GM18498 (cell line): Measurements from ENCODE around the gene CYP8B1.

Source experiments
- ATAC-seq: cut with Tn5 transposase; IDR thresholded peaks from one replicate; pipeline ENCODE4 v1.9.1; 2021; ENCODE audit warnings: mild to moderate bottlenecking, moderate library complexity; ENCODE audit not compliant: unreplicated experiment

The CYP8B1 gene, protein sequence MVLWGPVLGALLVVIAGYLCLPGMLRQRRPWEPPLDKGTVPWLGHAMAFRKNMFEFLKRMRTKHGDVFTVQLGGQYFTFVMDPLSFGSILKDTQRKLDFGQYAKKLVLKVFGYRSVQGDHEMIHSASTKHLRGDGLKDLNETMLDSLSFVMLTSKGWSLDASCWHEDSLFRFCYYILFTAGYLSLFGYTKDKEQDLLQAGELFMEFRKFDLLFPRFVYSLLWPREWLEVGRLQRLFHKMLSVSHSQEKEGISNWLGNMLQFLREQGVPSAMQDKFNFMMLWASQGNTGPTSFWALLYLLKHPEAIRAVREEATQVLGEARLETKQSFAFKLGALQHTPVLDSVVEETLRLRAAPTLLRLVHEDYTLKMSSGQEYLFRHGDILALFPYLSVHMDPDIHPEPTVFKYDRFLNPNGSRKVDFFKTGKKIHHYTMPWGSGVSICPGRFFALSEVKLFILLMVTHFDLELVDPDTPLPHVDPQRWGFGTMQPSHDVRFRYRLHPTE

DNA sequence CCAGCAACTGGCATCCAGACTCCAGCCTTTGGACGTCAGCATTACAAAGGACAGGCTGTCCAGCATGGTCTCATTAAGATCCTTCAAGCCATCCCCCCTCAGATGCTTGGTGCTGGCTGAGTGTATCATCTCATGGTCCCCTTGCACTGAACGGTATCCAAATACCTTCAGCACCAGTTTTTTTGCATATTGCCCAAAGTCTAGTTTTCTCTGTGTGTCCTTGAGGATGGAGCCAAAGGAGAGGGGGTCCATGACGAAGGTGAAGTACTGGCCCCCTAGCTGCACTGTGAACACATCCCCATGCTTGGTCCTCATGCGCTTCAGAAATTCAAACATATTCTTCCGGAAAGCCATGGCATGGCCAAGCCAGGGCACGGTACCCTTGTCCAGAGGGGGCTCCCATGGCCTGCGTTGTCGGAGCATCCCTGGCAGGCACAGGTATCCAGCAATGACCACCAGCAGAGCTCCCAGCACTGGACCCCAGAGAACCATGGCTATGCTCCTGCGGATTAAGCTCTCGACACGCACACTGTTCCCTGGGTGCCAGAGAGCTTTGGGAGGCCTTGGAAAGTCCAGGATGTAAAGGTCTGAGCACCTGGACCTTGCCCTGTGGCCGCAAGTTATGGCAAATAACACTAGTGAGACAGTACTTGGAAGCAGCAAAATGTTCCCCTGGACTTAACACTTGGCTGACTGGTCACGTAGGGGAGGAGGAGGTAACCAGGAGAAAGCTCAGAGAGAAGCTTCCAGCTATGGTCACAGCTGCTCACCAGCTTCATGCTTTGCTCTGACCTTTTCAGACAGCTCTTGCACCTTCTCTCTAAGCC, at the start of gene CYP8B1:
CYP8B1 (minus strand) TSS at position 555 of the 827 bp plus-strand sequence; CDS start at position 492, 63 bp downstream.
- ATAC-seq = no peak

DNA sequence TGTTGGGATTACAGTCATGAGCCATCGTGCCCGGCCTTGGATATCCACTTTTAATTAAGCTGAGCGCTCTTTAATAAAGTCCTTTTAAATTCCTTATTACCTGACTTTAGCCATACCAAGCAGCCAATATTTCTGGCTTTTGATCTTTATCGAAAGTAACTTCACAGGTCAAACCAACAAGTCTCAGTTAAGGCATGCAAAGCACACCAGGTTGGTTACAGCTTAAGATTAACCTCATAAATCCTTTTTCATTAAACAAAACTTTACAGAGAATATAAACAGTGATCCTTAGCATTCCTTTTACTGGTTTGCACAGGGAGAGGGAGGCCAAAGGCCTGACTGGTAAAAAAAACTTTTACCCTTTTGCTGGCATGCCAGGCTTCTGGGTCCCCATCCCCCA, 47.9 kb upstream of the CYP8B1 start:
- no peak for ATAC-seq

DNA sequence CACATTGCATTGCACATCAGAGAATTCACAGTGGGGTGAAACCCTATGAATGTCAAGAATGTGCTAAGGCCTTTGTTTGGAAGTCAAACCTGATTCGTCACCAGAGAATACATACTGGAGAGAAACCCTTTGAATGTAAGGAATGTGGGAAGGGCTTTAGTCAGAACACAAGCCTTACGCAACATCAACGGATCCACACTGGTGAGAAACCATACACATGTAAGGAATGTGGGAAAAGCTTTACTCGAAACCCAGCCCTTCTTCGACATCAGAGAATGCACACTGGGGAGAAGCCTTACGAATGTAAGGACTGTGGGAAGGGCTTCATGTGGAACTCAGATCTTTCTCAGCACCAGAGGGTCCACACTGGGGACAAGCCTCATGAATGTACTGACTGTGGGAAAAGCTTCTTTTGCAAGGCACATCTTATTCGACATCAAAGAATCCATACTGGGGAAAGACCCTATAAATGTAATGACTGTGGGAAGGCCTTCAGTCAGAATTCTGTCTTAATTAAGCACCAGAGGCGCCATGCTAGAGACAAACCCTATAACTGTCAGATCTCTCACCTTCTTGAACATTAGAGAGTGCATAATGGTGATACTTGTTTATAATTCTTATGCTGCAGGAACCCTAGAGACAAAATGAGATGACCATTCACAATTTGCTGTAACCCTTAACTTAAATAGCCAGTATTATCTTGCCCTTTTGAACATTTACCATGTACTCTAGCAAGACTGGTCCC, 39.3 kb upstream of the CYP8B1 start:
- no peak for ATAC-seq

DNA sequence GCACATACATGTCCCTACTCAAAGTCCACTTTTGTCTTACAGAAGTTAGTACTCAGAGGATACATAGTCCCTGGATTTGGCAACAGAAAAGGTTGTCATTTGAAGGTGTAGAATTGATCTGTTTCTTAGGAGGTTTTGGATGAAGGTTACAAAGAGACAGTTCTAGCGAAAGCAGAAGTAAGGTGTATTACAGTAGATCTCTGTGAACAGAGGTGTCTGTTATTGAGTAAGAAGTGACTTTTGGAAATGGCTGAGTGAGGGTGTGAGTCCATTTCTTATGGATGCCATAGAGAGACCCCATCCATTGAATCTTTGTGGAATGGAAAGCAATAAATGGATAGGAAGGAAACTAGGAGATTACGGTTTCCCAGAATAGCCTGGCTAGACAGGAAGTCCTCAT, 35.9 kb upstream of the CYP8B1 start:
- no peak for ATAC-seq

DNA sequence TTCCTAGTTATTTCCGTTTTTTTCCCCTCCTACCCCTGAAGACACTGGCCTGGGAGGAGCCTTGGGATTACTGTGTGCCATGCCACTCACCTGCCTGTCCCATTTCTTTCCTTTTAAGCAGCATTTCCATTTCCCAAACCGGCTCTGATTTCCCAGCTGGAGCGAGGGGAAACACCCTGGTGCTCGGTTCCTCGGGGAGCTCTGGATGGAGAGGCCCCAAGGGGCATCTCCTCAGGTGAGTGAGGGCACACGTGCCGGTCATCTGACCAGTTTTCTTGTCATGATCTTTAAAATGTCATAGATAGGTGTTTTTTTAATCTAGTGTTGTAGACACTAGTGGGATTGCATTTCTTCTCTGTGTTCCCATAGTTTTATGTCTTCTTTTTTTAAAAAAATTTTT, 33.0 kb upstream of the CYP8B1 start:
- ATAC-seq = no peak

DNA sequence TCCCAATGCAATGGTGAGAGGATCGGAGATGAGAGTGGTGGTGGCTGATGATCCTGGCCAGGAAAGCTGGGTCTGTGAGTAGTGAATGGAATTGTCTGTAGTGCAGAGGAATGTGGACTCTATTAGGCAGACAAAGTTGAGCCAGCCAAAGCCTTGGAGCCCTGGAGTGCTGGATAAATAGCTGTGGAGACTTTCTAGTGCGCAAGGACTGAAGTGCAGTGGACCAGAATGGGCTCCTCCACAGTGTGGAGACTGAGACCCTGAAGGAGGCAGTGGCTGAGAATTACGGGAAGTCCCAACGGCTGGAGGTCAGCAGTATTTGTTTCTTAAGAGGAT, 31.1 kb upstream of the CYP8B1 start:
- no peak for ATAC-seq

DNA sequence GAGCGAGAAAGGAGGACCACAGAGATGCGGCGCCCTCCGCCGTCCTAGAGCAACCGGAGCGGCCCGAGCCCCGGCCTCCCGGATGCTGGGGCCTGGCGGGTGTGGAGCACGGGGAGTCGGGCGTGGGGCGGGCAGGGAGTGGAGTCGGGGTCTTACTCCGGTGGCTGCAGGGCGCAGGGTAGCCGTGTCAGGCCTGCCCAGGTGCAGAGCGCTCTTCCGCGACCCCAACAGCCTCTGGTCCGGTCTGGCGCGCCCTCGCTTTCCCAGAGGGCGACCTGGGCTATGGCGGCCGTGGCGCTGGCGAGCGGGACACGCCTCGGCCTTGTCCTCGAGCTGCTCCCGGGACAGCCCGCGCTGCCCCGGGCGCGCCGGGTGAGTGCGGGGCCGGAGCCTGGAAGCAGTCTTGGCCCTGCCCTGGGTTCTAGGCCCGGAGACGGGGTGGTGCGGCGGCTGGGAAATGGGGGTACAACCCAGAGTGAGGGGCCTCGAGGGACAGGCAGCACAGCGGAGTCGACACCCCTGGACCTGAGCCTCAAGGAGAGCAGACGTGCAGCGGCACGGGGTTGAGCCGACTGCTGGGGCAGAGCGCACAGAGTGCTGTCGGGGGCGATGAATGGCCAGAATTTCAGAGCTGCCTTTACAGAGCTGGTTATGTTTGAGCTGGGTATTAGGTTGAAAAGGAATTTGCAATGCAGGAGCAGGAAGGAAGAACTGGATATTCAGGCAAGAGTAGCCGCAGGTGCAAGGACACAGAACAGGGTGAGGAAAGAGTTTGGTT, 30.6 kb upstream of the CYP8B1 start, which contains the start of gene ZNF662:
ZNF662 (plus strand) TSS at position 73 of the 778 bp plus-strand sequence. CDS start 1,973 bp downstream, outside the sequence.
- no peak for ATAC-seq

DNA sequence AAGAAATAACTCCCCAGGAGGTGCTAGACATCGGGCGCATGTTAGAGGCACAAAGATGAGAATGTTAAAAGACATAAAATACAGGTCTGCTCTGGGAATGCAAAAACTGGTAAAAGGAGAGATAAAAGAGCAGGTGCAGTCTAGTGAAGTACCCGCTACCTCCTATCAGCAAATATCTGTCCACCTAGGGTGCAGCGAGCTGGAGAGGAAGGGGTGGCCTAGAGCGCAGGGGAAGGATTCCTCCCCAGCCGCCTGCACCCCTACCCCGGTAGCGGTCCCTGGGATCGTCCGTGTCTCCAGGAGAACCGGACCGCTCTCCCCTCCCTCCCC, 30.0 kb upstream of the CYP8B1 start:
- no peak for ATAC-seq

DNA sequence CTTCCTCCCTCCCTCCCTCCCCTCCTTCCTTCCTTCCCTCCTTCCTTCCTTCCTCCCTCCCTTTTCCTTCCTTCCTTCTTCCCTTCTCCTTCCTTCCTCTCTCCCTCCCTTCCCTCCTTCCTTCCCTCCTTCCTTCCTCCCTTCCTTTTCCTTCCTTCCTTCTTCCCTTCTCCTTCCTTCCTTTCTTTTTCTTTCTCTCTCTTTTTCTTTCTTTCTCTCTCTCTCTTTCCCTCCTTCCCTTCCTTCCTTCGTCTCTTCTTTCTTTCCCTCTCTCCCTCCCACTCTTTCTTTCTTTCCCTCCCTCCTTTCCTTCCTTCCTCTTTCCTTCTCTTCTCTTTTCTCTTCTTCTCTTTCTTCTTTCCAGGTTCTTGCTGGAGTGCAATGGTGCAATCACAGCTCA, 28.4 kb upstream of the CYP8B1 start:
- ATAC-seq = no peak

DNA sequence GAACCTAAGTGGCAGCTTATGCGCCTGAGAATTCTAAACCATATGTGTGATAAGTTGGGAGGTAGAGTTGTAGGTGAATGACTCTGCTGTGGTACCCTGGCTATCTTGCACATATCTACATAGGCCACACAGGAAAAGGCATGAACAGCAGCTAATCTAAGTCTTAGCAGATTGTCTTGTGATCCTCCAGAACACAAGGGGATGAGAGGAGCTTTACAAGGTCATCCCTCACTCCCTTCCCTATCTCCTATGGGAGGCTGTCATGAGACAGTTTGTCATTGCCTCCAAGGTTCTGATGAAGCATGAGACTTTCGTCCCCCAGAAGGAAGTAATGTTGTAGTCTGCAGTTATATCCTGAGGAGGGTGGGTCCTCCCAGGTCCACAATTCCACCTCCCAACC, 26.6 kb upstream of the CYP8B1 start:
- ATAC-seq = no peak

DNA sequence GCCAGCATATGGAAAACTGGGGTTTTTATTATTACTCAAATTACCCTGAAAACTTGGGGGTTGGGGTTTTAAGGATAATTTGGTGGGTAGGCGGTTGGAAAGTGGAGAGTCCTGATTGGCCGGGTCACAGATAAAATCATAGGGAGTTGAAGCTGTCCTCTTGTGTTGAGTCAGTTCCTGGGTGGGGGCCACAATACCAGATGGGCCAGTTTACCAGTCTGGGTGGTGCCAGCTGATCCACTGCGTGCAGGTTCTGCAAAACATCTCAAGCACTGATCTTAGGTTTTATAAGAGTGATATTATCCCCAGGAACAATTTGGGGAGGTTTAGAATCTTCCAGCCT, 25.4 kb upstream of the CYP8B1 start:
- no peak for ATAC-seq

DNA sequence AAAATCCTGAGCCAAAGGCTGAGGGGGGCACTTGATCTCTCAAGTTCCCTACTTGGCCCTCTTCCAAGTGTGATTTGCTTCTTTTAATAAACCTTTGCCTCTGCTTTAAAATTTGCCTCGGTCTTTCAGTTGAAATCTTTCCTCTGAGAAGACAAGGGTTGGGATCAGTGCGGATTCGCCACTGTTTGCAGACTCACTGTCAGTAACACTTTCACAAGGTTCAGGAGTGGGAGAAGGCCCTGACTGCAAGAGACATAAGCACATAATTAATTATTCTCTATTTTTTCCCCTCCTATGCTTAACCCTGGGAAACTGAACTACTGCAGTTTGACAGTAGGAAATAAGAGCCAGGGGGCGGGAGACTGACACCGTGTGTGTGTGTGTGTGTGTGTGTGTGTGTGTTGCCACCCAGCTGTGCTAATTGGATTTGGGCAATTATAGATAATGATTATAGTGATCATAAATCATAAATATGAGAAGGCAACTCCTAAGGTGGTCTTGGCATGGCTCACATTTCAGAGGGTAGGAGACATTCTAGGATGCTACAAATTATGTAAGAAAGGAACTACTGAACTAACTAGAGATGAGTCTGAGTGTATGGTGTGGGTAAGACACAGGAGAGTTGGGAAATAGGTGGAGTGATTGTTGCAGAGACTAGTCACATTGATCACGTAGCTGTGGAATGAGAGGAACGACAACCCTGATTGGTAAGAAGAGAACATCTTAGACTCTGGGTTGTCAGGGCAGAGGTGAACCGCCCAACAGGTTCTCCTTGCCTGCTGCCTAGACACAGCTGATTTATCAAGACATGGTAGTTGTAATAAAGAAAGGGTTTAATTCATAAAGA, 24.8 kb upstream of the CYP8B1 start:
- no peak for ATAC-seq

DNA sequence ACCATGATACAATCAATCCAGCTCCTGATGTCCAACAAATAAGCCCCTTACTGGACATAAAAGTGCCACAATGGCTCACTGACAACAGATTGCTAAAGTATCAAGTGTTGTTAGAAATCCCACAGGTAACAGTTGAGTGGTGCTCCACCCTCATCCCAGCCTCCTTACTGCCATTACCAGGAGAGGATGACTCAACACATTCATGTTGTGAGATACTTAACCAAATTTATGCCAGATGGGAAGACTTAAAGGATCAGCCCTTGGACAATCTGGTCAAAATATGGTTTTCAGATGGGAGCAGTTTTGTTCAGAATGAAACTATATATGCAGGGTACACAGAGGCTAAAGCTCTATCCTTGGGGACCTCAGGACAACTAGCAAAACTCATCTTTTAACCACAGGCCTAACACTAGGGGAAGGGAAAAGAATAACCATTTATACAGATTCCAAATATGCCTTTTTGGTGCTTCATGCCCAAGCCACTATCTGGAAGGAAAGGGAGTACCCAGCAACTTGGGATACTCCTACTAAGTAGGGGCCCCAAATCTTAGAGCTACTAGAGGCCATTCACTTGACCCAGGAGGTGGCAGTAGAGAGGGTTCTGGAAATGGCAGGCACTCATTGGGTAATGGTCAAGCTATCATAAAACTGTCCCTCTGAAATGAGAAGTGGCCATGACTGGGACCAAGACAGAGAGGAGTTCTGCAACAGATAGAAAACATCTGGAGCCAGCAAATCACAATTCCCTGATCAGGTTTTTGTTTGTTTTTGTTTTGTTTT, 23.4 kb upstream of the CYP8B1 start:
- no peak for ATAC-seq

DNA sequence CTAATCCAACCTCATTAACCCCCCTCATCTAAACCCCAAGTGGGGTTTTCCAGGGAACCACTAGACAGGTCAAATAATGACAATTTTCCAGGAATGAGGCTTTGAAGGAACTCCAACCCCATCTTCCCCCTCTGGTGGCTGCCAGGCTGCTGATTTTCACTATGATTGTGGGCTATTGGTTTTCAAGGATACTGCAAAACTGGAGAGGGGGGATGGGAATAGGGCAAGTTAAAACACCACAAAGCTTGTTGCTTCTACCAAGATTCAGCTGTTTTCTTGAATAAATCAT, 19.8 kb upstream of the CYP8B1 start:
- no peak for ATAC-seq

DNA sequence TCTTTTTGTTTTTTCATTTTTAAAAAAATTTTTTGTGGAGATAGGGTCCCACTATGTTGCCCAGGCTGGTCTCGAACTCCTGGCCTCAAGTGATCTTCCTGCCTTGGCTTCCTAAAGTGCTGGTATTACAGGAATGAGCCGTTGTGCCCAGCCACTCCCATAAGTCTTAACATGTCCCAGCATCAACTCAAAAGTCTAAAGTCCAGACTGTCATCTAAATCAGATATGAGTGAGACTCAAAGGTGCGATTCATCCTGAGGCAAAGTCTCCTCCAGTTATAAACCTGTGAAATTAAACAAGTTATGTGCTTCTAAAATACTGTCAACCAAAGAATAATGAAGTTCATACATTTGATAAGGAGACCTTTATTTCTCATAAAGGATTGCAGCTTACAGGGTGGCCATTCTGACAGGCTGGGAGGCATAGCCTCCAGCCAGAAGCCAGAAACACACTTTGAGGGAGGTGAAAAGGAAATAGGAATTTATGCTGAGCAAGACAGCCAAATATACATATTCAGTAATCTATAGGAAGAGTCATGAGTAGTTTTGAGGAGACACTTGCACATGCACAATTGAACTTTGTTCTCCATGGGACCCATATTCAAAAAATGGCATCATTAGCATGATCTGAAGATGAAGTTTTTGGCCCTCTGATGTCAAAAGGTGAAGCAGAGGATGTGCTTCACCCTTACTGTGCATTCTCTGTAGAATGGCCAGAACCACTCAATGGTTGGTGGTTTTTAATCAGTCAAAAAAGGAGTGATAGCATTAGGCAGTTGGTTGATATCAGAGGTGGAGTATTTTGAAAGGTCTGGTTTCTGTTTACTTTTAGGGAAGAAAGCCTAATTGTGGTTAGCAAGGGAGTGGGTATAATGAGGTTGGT, 19.3 kb upstream of the CYP8B1 start:
- no peak for ATAC-seq

DNA sequence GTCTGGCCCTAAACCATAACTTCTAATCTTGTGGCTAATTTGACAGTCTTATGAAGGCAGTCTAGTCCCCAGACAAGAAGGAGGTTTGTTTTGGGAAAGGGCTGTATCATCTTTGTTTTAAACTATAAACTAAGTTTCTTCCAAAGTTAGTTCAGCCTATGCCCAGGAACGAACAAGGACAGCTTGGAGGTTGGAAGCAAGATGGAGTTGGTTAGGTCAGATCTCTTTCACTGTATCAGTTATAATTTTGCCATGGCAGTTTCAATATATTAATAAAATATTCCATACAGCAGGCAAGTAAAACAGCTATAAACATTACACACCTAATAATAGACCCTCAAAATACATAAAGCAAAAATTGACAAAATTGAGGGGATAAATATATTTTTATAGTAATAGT, 17.1 kb upstream of the CYP8B1 start:
- ATAC-seq = no peak

DNA sequence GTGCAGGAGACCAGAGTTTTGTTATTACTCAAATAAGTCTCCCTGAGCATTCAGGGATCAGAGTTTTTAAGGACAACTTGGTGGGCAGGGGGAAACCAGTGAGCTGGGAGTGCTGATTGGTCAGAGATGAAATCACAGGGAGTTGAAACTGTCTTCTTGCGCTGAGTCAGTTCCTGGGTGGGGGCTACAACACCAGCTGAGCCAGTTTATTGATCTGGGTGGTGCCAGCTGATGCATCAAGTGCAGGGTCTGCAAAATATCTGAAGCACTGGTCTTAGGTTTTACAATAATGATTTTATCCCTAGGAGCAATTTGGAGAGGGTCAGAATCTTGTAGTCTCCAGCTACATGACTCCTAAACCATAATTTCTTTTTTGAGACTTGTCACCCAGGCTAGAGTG, 16.5 kb upstream of the CYP8B1 start:
- no peak for ATAC-seq

DNA sequence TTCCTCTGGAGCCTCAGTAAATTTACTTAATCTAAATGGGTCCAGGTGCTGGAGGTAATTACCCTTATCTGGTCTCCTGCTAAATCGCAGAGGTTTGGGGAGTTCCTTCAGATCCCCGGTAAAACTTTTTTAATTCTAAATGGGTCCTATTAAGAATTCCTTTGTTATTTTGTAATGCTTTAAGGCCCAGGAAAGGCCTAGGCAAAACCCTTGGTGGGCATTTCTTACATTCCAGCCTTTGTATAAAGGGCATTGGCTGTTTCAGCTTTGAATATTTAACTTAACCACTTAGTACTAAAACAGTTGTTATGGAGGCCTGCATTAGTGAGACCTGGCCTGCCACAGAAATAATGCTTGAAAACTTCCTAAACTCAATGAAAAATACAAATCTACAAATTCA, 15.4 kb upstream of the CYP8B1 start:
- ATAC-seq = no peak
